Activated CD8-positive, alpha-beta T cell treated with anti-CD3 and anti-CD28 coated beads for 36 hours (primary cell): ENCODE data around the gene TRIM40. TPM values are rescaled to one million over a fixed set of nuclear protein-coding genes. Genes with fewer than 3 reads are reported as not detected.

Experiments
- ATAC-seq: fragments of 200-7000 bp; cut with Tn5 transposase; one replicate; pipeline ENCODE4 v1.10.0; 2021; ENCODE audit warnings: mild to moderate bottlenecking, moderate library complexity
- CTCF ChIA-PET: fragments of 350-600 bp; sonication (Branson Sonifier 250); formaldehyde crosslinking; loops from one replicate; lab custom pipeline; 2021; ENCODE audit warnings: antibody characterized with exemption; lab: Charles Lee
- POLR2A ChIA-PET: fragments of 350-600 bp; sonication (Branson Sonifier 250); formaldehyde crosslinking; loops from one replicate; lab custom pipeline; 2021; ENCODE audit warnings: antibody characterized with exemption; lab: Charles Lee
- DNase-seq: peaks from one replicate; pipeline ENCODE4 v3.0.0-alpha.2; 2020
- H3K27ac Mint-ChIP-seq: one replicate; pipeline ENCODE4 v1.8.0; 2021; ENCODE audit warnings: mild to moderate bottlenecking, mixed read lengths
- H3K27me3 Mint-ChIP-seq: one replicate; pipeline ENCODE4 v1.8.0; 2021; ENCODE audit warnings: mixed read lengths
- H3K36me3 Mint-ChIP-seq: one replicate; pipeline ENCODE4 v1.8.0; 2021; ENCODE audit warnings: low read depth, mixed read lengths
- H3K4me1 Mint-ChIP-seq: one replicate; pipeline ENCODE4 v1.8.0; 2021; ENCODE audit warnings: low read depth, mixed read lengths
- H3K4me3 Mint-ChIP-seq: one replicate; pipeline ENCODE4 v1.8.0; 2021; ENCODE audit warnings: mild to moderate bottlenecking, moderate library complexity, mixed read lengths
- H3K9me3 Mint-ChIP-seq: one replicate; pipeline ENCODE4 v1.8.0; 2021; ENCODE audit warnings: mixed read lengths
- intact Hi-C: fragments of 100-400 bp; cut with micrococcal nuclease; formaldehyde crosslinking; loops from one replicate; pipeline ENCODE4 v1.10.0; 2022
- total RNA-seq, 2 experiments: library from RNA; stranded (reverse); gene quantifications; one replicate each; pipeline ENCODE4 v1.2.3, GENCODE V29; 2021
- TF ChIP-seq, protein P1 (sequence below): fragments of 200-600 bp; IDR thresholded peaks from one replicate; pipeline ENCODE4 v1.8.0; 2022; ENCODE audit warnings: antibody characterized with exemption, mild to moderate bottlenecking

Gene TRIM40
- total RNA-seq, 2 experiments from 2014 or later = not detected

GRCh38 chr6:30103872-30104179, 32.1 kb upstream of the TRIM40 start:
- POLR2A ChIA-PET = interaction anchor here (0.9 to 3.3 kb wide), 6 partner anchors 16 to 105 kb away, joined by 3 to 16 read pairs (median 4); no protein-coding TSS in a partner anchor
- H3K27me3 Mint-ChIP-seq = peaks cover 50% of the 10 kb centered on the region
- H3K9me3 Mint-ChIP-seq = no peaks in the 10 kb centered on the region
- H3K36me3 Mint-ChIP-seq = no peaks in the 10 kb centered on the region
- CTCF ChIA-PET = interaction anchor here (0.6 to 8.9 kb wide), 33 partner anchors 8 to 255 kb away, joined by 3 to 324 read pairs (median 5); partner anchors contain the start of genes POLR1H, PPP1R11, RNF39 and TRIM31
- DNase-seq (no peak), ATAC-seq (no peak)
- intact Hi-C loops = loop anchor here (1.0 to 2.0 kb wide), 2 partner anchors 27 to 67 kb away; no protein-coding TSS in a partner anchor
- H3K4me3 Mint-ChIP-seq = peak overlapping the region; percentile 75
- no peak overlapping the region for H3K27ac Mint-ChIP-seq
- H3K4me1 Mint-ChIP-seq = peaks cover 32% of the 10 kb centered on the region
- TF ChIP-seq, protein P1, sequence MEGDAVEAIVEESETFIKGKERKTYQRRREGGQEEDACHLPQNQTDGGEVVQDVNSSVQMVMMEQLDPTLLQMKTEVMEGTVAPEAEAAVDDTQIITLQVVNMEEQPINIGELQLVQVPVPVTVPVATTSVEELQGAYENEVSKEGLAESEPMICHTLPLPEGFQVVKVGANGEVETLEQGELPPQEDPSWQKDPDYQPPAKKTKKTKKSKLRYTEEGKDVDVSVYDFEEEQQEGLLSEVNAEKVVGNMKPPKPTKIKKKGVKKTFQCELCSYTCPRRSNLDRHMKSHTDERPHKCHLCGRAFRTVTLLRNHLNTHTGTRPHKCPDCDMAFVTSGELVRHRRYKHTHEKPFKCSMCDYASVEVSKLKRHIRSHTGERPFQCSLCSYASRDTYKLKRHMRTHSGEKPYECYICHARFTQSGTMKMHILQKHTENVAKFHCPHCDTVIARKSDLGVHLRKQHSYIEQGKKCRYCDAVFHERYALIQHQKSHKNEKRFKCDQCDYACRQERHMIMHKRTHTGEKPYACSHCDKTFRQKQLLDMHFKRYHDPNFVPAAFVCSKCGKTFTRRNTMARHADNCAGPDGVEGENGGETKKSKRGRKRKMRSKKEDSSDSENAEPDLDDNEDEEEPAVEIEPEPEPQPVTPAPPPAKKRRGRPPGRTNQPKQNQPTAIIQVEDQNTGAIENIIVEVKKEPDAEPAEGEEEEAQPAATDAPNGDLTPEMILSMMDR = no peak

GRCh38 chr6:30104661-30105060, 31.3 kb upstream of the TRIM40 start:
- DNase-seq = no peak
- Mint-ChIP-seq H3K27ac (no peak overlapping the region), H3K9me3 (no peaks in the 10 kb centered on the region), H3K27me3 (peaks cover 45% of the 10 kb centered on the region), H3K36me3 (no peaks in the 10 kb centered on the region), H3K4me3 (no peak overlapping the region), H3K4me1 (peaks cover 32% of the 10 kb centered on the region)
- intact Hi-C loops = no loop called here
- TF ChIP-seq, protein P1 = no peak
- ChIA-PET POLR2A (interaction anchor here (1.0 to 3.3 kb wide), 2 partner anchors 26 to 38 kb away, joined by 5 to 16 read pairs; no protein-coding TSS in a partner anchor), CTCF (interaction anchor here (0.7 to 8.9 kb wide), 13 partner anchors 10 to 253 kb away, joined by 3 to 324 read pairs (median 5); partner anchors contain the start of gene TRIM40)
- no peak for ATAC-seq

DNA sequence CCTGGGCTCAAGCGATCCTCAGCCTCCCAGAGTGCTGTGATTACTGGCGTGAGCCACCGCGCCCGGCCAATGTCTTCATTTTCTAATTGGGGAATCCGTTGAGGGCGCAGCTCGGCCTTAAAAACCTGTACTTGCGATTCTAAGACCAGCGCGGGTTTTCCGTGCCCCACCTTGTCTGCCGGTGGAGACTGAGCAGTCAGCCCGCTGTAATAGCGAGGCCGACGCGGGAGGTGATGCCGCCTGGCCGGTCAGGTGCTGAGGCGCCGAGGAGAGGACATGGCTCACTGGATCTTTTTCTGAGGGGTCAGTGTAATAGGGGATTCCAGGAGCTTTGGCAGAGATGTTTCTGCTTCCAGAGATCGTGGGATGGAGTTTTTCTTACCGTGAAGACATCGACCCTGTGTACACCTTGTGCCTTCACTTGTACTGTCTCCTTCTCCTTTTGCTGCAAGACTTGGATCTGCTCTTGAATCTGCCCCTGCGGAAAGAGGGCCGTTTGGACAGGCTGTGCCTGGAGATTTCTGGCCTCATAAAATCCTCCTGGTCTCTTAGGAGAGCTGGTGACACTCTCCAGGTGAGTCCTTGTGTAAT, 24.6 kb upstream of the TRIM40 start:
- Mint-ChIP-seq H3K4me1 (peaks cover 13% of the 10 kb centered on the region), H3K27ac (no peak overlapping the region), H3K4me3 (no peak overlapping the region), H3K9me3 (no peaks in the 10 kb centered on the region), H3K27me3 (peaks cover 49% of the 10 kb centered on the region), H3K36me3 (no peaks in the 10 kb centered on the region)
- DNase-seq (no peak), ATAC-seq (no peak)
- ChIA-PET POLR2A (no interaction called here), CTCF (interaction anchor here (2.9 to 7.7 kb wide), 2 partner anchors 8 to 20 kb away, joined by 19 to 61 read pairs; no protein-coding TSS in a partner anchor)
- TF ChIP-seq, protein P1 = no peak
- intact Hi-C loops = no loop called here

- H3K4me3 Mint-ChIP-seq = no peak overlapping the region
- CTCF ChIA-PET = interaction anchor here (2.9 to 7.7 kb wide), 2 partner anchors 9 to 19 kb away, joined by 19 to 61 read pairs; no protein-coding TSS in a partner anchor
Observed at GRCh38 chr6:30112402-30112994, 23.4 kb upstream of the TRIM40 start.

More at GRCh38 chr6:30112402-30112994, 23.4 kb upstream of the TRIM40 start:
- Mint-ChIP-seq H3K4me1 (peaks cover 13% of the 10 kb centered on the region), H3K27ac (no peak overlapping the region), H3K9me3 (no peaks in the 10 kb centered on the region), H3K27me3 (peaks cover 45% of the 10 kb centered on the region), H3K36me3 (no peaks in the 10 kb centered on the region)
- POLR2A ChIA-PET = interaction anchor here (0.7 to 0.8 kb wide), 2 partner anchors 23 to 46 kb away, joined by 3 to 4 read pairs; partner anchors contain the start of gene TRIM40
- no peak for ATAC-seq
- TF ChIP-seq, protein P1 = no peak
- intact Hi-C loops = no loop called here
- DNase-seq = no peak
